Stimulated activated CD4-positive, alpha-beta T cell treated with anti-CD3 and anti-CD28 coated beads, TNF-alpha, amount 100 ng/mL, for 1 hour (primary cell): ENCODE data around the gene XPNPEP2.
A peak's percentile ranks its signal among the peaks of the same experiment; 100 is the strongest.

Experiments
- DNase-seq, 3 donors: peaks; one replicate each; pipeline ENCODE4 v3.0.0-alpha.2; 2020; ENCODE audit warnings: low read depth in 3 of 3, low spot score in 1 of 3

Gene XPNPEP2

GRCh38 chrX:129748305-129748704, 9.5 kb downstream of the XPNPEP2 start:
- no peak for DNase-seq

GRCh38 chrX:129749069-129749468, 10.3 kb downstream of the XPNPEP2 start:
- no peak for DNase-seq

GRCh38 chrX:129750971-129751370, 12.2 kb downstream of the XPNPEP2 start:
- DNase-seq: no peak

- DNase-seq: no peak
Observed at GRCh38 chrX:129754056-129755024, 15.6 kb downstream of the XPNPEP2 start.

- DNase-seq: no peak
Observed at GRCh38 chrX:129755779-129756650, 17.2 kb downstream of the XPNPEP2 start.

- DNase-seq: peak in 1 of 3 donors; percentile 18
Observed at GRCh38 chrX:129759576-129760061, 20.8 kb downstream of the XPNPEP2 start.

- no peak for DNase-seq
Observed at GRCh38 chrX:129760155-129760554, 21.4 kb downstream of the XPNPEP2 start.

GRCh38 chrX:129760981-129761380, 22.2 kb downstream of the XPNPEP2 start:
- DNase-seq: no peak

- no peak for DNase-seq
Observed at GRCh38 chrX:129761596-129761995, 22.8 kb downstream of the XPNPEP2 start.

- no peak for DNase-seq
Observed at GRCh38 chrX:129762448-129762847, 23.7 kb downstream of the XPNPEP2 start.

- no peak for DNase-seq
Observed at GRCh38 chrX:129763666-129764065, 24.9 kb downstream of the XPNPEP2 start.

- no peak for DNase-seq
Observed at GRCh38 chrX:129768186-129768585, 29.4 kb downstream of the XPNPEP2 start.

GRCh38 chrX:129768586-129769466, 30.0 kb downstream of the XPNPEP2 start:
- no peak for DNase-seq

GRCh38 chrX:129769467-129770154, 30.8 kb downstream of the XPNPEP2 start:
- peak in 2 of 3 donors; percentile 43 to 47 for DNase-seq

GRCh38 chrX:129771266-129771995, 32.7 kb downstream of the XPNPEP2 start:
- DNase-seq: no peak

- no peak for DNase-seq
Observed at GRCh38 chrX:129772796-129773431, 34.1 kb downstream of the XPNPEP2 start.

GRCh38 chrX:129773649-129774458, 35.1 kb downstream of the XPNPEP2 start:
- no peak for DNase-seq
